NCI-H2171 treated with DMSO at 0.1 percent for 48 hours (cell line): ENCODE measurements around the gene LARGE2.

ENCODE experiments used
- DNase-seq: peaks from one replicate; lab custom pipeline; 2025; lab: John Stamatoyannopoulos, UW

LARGE2 gene

GRCh38 chr11:45915446-45915845 lies 7.0 kb upstream of the LARGE2 start:
- DNase-seq: no peak

- DNase-seq: no peak
These were observed 5.2 kb upstream of the LARGE2 start for GRCh38 chr11:45917286-45917622.

GRCh38 chr11:45917623-45918330 lies 4.7 kb upstream of the LARGE2 start, which contains the start of gene PEX16:
TSS of gene PEX16 (minus strand) at chr11:45917877. CDS start at chr11:45917811, 66 bp downstream.
- peak; percentile 98 for DNase-seq

- peak; percentile 77 for DNase-seq
These were observed 4.0 kb upstream of the LARGE2 start for GRCh38 chr11:45918331-45918941.

GRCh38 chr11:45918962-45919675 lies 3.3 kb upstream of the LARGE2 start:
- no peak for DNase-seq

- no peak for DNase-seq
These were observed 2.5 kb upstream of the LARGE2 start for GRCh38 chr11:45919806-45920530.

- DNase-seq: no peak
These were observed 1.7 kb upstream of the LARGE2 start for GRCh38 chr11:45920531-45921477.

- DNase-seq: peak; percentile 64
These were observed 663 bp upstream of the LARGE2 start for GRCh38 chr11:45921561-45922424.

GRCh38 chr11:45924036-45924915 lies 1.8 kb downstream of the LARGE2 start:
- DNase-seq: no peak

- no peak for DNase-seq
These were observed 2.5 kb downstream of the LARGE2 start for GRCh38 chr11:45924927-45925326.

GRCh38 chr11:45925550-45925949 lies 3.1 kb downstream of the LARGE2 start:
- DNase-seq: no peak

- no peak for DNase-seq
These were observed 3.5 kb downstream of the LARGE2 start for GRCh38 chr11:45926001-45926401.

- DNase-seq: no peak
These were observed 4.3 kb downstream of the LARGE2 start for GRCh38 chr11:45926536-45927331.

- no peak for DNase-seq
These were observed 4.9 kb downstream of the LARGE2 start for GRCh38 chr11:45927332-45927683.

- DNase-seq: no peak
These were observed 5.4 kb downstream of the LARGE2 start for GRCh38 chr11:45927684-45928413.

- no peak for DNase-seq
These were observed 6.2 kb downstream of the LARGE2 start for GRCh38 chr11:45928535-45929215.

- DNase-seq: no peak
These were observed 7.1 kb downstream of the LARGE2 start for GRCh38 chr11:45929486-45930030.
